GM21723 (cell line): ENCODE data around the gene NEK5.
"Not testable (repeated sequence)": the region's sequence is repeated elsewhere in the genome, so short reads cannot be mapped to it uniquely, and the experiment has no call there.

Experiments used
- ATAC-seq: cut with Tn5 transposase; IDR thresholded peaks from one replicate; pipeline ENCODE4 v1.9.1; 2021; ENCODE audit warnings: mild to moderate bottlenecking, moderate library complexity; ENCODE audit not compliant: unreplicated experiment

The NEK5 gene

DNA sequence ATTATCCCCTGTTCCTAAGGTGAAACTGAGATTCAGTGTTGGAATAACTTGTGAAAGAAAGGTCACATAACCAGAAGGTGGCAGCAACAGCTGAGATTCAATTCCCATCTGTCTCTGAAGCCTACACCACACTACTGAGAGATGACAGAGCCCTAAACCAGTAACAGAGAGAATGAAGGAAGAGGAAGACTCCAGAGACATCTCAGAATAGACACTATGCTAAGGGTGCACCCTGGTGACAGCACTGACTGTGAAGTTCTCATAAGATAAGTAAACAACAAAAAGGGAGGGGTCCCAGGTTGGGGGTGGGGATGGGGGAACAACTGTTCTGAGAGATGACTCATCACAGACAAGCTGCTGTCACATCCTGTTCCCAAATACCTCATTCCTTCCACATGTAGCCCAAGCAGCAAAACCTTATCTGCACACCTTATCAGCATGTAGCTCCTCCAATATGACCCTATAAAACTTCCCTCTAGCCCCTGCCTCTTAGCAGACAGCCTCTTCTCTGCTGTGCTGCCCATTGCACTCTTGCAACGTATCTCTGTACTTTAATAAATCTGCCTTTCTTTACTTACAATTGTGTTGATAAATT lies 57.8 kb downstream of the NEK5 start:
- ATAC-seq = no peak

DNA sequence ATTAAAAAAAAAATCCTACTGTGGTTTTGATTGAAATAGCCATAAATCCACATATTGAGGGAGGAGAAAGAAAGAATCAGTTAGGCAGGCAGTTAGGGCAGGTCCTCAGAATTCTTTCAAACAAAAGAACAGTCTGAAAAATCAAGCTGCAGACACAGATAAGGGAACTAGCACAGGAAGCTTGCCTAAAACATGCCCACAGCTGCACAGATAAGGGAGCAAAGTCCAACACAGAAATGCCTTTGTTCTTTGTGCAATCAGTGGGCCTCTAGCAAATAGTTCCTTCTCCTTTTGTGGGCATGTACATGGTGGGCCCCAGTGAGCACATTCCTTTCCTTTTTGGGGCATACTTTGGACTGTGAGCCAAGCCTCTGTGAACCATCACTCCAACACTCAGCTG lies 61.6 kb downstream of the NEK5 start:
- ATAC-seq = no peak

DNA sequence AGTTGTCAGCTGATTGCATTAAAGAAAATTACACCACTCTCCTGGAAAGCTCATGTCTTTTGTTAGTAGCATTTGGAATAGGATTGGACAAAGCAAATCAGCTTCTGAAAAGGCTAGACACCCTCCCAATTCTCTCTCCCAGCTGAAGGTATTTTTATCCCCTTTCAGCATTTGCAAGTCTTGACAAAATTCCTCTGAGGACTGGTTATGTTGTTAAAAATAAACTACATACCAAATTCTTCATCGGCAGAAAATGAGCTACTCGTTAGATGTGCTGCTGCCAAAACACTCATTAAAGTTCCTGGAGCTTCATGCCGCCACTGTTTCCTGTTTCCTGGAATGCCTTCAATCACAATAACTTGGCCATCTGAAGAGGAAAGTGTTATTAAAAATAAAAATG lies 67.3 kb downstream of the NEK5 start:
- no peak for ATAC-seq

DNA sequence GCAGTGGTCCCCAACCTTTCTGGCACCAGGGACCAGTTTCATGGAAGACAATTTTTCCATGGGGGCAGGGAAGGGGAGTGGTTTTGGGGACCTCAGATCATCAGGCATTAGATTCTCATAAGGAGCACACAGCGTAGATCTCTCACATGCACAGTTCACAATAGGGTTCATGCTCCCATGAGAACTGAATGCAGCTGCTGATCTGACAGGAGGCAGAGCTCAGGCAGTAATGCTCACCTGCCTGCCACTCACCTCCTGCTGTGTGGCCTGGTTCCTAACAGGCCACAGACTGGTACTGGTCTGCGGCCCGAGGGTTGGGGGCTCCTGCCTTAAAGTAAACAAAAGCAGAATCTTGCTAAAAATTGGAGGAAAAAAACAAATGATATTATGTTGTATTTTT lies 67.8 kb downstream of the NEK5 start:
- not testable (repeated sequence) for ATAC-seq

GRCh38 chr13:52053460-52053859 lies 75.4 kb downstream of the NEK5 start:
- no peak for ATAC-seq

DNA sequence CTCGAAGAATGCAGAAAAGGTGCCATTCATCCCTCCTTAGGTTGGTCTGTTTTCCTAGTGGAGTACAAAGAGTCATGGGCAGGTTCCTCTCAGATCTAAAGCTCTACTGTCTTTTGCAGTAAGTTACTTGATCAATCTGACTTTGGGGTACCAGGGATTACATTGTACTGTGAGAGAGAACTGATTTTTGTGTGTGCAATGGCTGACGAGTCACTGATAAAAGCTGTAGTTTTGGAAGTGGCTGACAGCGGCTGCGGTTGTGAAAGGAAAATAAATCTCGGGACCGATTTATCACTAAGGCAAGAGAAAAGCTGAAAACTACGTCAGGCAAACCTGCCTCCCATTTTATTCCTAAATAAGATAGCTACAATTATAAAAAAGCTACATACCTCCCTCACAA lies 77.5 kb downstream of the NEK5 start:
- no peak for ATAC-seq

DNA sequence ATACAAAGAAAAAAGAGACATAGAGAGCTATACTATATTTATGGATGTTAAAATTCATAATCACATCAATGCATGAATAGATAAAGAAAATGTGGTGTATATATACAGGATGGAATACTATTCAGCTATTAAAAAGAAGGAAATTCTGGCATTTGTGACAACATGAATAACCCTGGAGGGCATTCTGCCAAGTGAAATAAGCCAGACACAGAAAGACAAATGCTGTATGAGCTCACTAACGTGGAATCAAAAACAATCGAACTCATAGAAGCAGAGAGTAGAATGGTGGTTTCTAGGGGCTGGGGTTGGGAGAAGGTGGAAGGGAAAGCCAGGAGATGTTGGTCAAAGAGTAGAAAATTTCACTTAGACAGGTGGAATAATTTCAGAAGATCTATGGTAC lies 80.4 kb downstream of the NEK5 start:
- ATAC-seq = no peak

DNA sequence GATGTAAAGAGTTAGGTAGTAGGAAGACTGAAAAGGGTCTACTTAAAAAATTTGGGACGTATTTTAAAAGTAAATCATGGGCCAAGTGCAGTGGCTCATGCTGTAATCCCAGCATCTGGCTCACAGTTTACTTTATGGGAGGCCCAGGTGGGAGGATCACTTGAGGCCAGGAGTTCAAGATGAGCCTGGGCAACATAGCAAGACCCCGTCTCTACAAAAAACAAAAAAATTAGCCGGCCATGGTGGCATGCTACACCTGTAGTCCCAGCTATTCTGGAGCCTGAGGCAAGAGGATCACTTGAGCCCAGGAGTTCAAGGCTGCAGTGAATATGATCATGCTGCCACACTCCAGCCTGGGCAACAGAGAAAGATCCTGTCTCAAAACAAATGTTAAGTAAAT lies 81.4 kb downstream of the NEK5 start:
- no peak for ATAC-seq

DNA sequence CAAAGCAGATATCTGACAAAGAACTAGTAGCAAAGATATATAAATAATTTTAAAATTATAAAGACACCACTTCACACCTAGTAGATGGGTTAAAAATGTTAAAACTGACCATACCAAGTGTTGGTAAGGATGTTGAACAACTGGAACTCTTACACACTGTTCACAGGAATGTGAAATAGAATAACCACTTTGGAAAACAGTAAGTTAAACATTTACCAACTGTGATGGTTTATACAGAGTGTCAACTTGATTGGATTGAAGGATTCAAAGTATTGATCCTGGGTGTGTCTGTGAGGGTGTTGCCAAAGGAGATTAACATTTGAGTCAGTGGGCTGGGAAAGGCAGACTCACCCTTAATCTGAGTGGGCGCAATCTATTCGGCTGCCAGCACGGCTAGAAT lies 85.2 kb downstream of the NEK5 start:
- no peak for ATAC-seq

GRCh38 chr13:52036037-52036436 lies 92.8 kb downstream of the NEK5 start:
- no peak for ATAC-seq

- ATAC-seq = no peak
These were observed 94.2 kb downstream of the NEK5 start for GRCh38 chr13:52034616-52035226.

DNA sequence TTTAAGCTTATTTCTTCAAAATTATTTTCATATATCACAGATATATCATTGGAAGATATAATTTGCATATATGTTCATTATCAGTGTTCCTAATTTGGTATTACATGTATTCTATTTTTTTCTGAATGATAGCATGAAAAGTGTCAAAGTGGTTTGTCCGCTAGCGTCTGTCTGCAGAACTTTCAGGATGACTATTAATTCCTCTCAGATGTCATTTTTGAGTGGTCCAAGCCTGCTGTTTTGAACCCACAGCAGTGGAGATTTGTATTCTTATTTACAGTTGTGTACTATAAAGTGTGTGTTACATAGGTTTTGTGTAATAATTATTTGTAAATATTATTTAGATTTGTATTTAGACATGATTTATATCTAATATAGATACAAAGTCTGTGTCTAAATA lies 95.8 kb downstream of the NEK5 start:
- no peak for ATAC-seq

DNA sequence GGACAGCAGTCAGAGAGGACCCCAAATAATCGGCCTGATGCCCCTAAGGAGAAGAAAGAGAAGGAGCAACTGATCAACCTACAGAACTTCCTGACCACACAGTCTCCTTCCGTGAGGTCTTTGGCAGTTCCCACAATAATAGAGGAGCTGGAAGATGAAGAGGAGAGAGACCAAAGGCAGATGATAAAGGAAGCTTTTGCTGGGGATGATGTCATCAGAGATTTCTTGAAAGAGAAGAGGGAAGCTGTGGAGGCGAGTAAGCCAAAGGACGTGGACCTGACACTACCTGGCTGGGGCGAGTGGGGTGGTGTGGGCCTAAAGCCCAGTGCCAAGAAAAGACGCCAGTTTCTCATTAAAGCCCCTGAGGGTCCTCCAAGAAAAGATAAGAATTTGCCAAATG lies 98.5 kb downstream of the NEK5 start:
- not testable (repeated sequence) for ATAC-seq

- no peak for ATAC-seq
These were observed 99.3 kb downstream of the NEK5 start for GRCh38 chr13:52029569-52029968.

DNA sequence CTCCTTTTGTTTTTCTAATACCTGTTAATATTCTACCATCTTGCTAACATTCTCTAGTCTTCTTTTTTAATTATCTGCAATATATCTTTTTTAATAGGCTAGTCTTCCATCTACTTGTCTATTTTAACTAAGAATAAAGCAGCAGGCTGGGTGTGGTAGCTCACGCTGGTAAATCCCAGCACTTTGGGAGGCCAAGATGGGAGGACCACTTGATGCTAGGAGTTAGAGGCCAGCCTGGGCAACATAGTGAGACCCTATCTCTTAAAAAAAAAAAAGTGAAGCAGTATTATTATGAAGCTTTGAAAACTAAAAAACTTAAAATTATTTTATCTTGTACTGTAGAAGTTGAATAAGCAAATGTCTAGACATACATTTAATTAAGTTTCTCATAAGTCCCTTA lies 101.0 kb downstream of the NEK5 start:
- ATAC-seq = no peak

GRCh38 chr13:52026246-52026626 lies 102.6 kb downstream of the NEK5 start:
- ATAC-seq = no peak

DNA sequence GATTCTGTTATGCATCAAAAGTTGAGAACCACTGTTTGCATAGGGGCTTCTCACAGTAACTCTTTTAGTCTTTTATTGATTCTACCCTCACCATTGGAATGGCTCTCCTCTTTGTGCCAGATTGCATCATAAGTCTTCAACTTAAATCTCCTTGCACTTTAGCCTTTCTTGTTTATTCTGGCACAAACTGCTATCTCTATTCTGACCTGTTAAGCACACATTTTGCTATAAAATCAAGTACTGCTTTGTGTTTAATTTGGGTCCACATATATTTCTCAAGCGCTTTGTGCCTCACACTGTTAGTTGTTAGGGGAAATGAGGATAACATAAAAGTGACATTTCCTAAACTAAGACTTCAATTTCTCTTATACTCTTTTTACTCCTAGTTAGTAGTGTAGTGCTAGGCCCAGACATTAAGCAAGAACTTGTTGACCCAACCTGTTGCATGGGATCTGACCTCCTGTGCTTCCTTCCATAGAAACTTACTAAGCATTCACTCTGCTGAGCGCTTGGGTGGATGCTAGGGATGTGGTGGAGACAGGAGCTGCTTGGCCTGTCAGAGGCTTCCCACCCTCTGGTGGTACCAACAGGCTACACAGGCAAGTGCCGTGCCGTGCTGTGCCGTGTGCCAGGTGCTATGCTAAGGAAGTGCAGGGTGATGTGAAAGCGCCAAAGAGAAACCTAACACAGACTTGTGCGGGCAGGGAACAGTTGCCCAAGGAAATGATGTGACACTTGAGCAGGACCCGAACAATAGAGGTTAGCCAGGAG lies 103.2 kb downstream of the NEK5 start:
- no peak for ATAC-seq

DNA sequence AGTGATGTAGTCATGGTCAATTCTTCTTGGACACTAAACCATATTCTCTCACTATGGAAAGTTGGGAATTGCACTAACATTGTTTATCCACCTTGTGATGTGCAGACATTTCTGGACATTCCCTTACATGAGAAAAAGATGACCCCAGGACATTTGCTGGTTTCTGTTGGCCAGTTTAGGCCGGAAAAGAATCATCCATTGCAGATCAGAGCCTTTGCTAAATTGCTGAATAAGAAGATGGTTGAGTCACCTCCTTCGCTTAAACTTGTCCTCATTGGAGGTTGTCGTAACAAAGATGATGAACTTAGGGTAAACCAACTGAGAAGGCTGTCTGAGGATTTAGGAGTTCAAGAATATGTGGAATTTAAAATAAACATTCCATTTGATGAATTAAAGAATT lies 104.4 kb downstream of the NEK5 start, which contains the start of gene UTP14C:
TSS of gene UTP14C (plus strand) at position 211 of the 400 bp plus-strand sequence. CDS start 4,114 bp downstream, outside the sequence.
- ATAC-seq = no peak

DNA sequence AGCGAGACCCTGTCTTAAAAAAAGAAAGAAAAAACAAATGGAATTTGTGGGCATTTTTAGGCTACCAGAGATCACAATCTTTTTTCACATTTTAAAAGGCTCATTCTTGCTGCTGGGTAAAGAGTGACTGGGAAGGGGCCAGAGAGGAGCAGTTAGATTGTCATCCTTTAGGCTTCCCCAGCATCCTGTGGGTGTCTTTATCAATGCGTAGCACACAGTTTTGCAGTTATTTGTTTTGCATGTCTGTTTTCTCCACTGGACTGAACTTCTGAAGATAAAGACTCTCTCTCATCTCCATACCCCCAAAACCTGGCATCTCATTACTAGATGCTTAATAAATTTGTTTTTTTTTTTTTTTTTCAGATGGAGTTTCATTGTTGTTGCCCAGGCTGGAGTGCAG lies 106.5 kb downstream of the NEK5 start:
- no peak for ATAC-seq

- no peak for ATAC-seq
These were observed 108.7 kb downstream of the NEK5 start for GRCh38 chr13:52020191-52020590.

- ATAC-seq = no peak
These were observed 112.6 kb downstream of the NEK5 start for GRCh38 chr13:52016296-52016695.

DNA sequence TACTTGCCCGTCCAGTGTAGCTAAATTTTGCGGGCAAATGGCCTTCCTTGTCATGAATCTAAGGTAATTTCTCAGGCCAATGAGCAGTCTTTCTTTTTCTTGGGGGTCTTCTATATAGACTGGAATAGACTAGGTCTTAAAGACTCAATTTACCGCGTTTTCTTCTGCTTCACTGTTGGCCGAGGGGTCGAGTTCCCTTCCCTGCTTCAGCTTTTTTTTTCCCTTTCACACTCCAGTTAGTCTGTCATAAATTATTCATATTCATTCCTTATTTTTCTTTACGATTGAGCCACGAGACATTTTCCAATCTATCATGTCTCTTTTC lies 116.4 kb downstream of the NEK5 start:
- ATAC-seq = no peak
